Neural cell (in vitro differentiated cells): Measurements from ENCODE around the gene SNCB.

Experiments used
- EP300 ChIP-seq: fragments of 450-650 bp; conservative IDR thresholded peaks from 2 replicates; pipeline ENCODE4 v1.6.1; 2014; ENCODE audit warnings: antibody characterized with exemption, mild to moderate bottlenecking, moderate library complexity; ENCODE audit not compliant: poor library complexity, severe bottlenecking
- EZH2 ChIP-seq: fragments of 200-600, 300-800 bp; shearing (Covaris generic), sonication (generic); IDR thresholded peaks from 2 replicates; pipeline ENCODE4 v1.6.1; 2014; ENCODE audit warnings: antibody characterized with exemption, low read length, borderline replicate concordance, mild to moderate bottlenecking; ENCODE audit not compliant: insufficient read depth, poor library complexity, severe bottlenecking
- RAD21 ChIP-seq: fragments of 450-650 bp; conservative IDR thresholded peaks from 2 replicates; pipeline ENCODE4 v1.6.1; 2014; ENCODE audit warnings: antibody characterized with exemption, mild to moderate bottlenecking, moderate library complexity
- TF ChIP-seq, protein P1 (sequence below): fragments of 450-650 bp; IDR thresholded peaks from 2 replicates; pipeline ENCODE4 v1.5.1; 2014; ENCODE audit warnings: antibody characterized with exemption, mild to moderate bottlenecking, moderate library complexity; ENCODE audit not compliant: poor library complexity, severe bottlenecking

GRCh38 chr5:176608142-176608705 is 22.1 kb downstream of the SNCB start:
- TF ChIP-seq, protein P1, sequence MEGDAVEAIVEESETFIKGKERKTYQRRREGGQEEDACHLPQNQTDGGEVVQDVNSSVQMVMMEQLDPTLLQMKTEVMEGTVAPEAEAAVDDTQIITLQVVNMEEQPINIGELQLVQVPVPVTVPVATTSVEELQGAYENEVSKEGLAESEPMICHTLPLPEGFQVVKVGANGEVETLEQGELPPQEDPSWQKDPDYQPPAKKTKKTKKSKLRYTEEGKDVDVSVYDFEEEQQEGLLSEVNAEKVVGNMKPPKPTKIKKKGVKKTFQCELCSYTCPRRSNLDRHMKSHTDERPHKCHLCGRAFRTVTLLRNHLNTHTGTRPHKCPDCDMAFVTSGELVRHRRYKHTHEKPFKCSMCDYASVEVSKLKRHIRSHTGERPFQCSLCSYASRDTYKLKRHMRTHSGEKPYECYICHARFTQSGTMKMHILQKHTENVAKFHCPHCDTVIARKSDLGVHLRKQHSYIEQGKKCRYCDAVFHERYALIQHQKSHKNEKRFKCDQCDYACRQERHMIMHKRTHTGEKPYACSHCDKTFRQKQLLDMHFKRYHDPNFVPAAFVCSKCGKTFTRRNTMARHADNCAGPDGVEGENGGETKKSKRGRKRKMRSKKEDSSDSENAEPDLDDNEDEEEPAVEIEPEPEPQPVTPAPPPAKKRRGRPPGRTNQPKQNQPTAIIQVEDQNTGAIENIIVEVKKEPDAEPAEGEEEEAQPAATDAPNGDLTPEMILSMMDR = no peak
- TF ChIP-seq EP300 (no peak), EZH2 (no peak), RAD21 (no peak)
